GM18951 (cell line): ENCODE results near the gene PALM2AKAP2.

Experiments
- POLR2A ChIP-seq: IDR thresholded peaks from 4 replicates; pipeline ENCODE4 v1.6.1; 2011; ENCODE audit warnings: mild to moderate bottlenecking; ENCODE audit not compliant: insufficient read length, insufficient read depth; ENCODE audit errors: extremely low read depth
- in situ Hi-C: fragments of 300-500 bp; cut with MboI; formaldehyde crosslinking; loops from one replicate; pipeline ENCODE4 v1.12.0; 2022; ENCODE audit warnings: low sequenced_read_pairs, mixed read lengths, inconsistent platforms; ENCODE audit not compliant: unreplicated experiment

The PALM2AKAP2 gene

DNA sequence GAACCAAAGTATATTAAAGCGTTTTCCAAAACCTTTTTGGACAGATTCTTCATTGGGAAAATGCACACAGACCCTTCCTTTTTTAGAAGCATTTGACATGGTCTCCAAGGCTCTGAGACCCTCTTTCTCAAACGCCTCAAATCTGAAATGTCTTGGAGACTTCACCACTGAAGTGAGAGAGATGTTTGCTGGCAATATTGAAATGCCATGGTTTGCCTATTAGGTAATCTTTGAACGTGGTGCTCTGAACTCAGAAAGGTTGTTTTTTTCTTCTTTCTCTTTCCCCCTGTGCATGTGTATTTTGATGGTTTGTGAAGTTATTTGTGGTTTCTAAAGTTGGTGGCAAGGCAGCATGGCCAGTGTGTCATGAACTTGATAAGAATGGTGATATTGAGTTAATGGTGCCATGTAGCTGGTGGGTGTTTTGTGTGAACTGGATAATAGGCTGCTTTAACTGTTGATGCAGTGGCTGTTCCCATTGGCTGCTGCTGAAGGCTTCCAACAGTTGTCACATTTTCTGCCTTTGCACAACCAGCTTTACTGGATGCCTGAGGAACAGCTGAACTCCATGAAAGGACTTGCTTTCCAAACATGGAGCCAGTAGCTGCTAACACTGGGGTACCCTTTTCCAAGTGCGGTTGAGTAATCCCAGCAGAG, 1.7 kb downstream of the PALM2AKAP2 start:
- TF ChIP-seq POLR2A: no peak
- in situ Hi-C loops: no loop called here

DNA sequence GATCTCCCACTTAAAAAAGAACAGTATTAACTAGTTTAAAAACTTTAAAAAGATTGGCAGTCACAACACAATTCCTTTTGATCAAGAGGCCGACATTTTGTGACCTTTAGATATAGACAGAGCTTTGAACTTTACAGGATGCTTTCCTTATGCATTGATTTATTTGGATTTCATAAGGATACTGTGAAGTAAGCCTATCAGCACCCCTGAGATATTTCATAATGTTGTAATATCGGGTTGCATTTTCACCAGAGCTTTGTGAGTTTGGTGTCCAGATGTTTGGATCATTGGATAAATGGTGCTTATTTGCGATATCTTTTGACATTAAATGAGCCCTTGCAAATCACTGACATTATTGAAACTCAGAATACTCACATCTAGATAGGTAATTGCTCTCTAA, 7.7 kb downstream of the PALM2AKAP2 start:
- in situ Hi-C loops: no loop called here
- TF ChIP-seq POLR2A: no peak

DNA sequence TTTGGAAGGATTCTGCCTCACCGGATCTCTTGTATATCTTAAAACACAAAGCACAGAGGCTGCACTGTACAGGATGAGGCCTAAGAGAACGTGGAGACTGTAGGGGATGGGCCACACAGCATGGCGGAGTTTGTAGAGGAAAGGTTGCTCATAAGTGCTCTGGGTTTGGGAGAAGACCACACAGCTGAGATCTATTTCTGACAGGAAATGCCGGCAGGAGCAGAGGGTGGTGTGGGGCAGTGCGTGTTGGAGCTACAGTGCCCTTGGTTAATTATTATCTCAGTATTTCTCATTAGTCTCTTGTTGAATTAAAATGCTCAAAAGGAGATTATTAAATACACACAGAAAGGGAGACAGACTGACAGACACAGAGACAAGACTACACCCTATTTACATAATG, 9.6 kb downstream of the PALM2AKAP2 start:
- TF ChIP-seq POLR2A: no peak
- in situ Hi-C loops: no loop called here

DNA sequence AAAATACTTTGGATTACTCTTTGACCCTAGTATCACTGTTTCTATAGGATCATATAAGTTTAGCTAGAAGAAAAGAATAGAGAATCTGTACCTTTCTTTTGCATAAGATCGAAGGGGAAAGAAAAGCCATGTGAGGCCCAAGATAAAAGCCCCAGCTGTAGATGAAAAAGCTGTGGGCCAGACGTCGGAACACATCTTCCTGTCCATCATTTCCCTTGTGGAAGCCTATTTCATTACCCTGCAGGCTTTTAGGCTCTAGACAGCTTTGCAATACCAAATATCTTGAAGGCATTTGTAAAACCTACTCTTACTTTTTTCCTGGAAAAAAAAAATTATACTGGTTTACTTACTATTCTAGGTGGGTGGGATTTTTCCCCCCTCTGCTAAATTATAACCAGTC, 10.0 kb downstream of the PALM2AKAP2 start:
- in situ Hi-C loops: no loop called here
- TF ChIP-seq POLR2A: no peak

DNA sequence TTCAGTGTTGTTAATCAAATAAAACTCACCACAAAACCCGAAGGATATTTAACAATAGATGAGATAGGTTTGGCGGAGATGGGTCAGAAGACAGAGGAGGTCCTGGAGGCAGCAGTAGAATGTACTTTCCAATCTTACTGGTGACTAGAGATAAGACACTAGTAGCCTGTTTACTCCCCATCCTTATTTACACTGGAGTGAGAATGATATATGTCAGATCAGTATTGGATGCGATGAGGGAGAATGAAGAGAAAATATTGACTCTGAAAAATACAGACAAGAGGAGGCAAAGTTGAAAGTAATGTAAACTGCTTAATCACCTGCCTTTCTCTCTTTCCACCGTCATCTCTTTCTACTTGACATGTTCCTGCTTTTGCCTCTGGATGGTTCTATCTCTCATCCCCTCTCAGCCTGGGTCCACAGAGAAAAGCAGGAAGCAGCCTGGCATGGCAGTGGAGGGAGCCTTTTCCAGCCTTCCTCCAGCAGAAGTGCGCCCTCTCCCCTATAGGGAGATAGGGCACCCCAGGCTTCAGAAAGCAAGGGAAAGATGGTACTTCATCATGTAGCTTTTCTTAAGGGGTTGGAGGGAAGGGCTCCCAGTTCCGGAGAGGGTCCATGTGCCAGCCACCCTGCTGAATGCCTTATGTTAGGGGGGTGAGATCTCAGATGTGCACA, 11.1 kb downstream of the PALM2AKAP2 start:
- in situ Hi-C loops: no loop called here
- no peak for TF ChIP-seq POLR2A

DNA sequence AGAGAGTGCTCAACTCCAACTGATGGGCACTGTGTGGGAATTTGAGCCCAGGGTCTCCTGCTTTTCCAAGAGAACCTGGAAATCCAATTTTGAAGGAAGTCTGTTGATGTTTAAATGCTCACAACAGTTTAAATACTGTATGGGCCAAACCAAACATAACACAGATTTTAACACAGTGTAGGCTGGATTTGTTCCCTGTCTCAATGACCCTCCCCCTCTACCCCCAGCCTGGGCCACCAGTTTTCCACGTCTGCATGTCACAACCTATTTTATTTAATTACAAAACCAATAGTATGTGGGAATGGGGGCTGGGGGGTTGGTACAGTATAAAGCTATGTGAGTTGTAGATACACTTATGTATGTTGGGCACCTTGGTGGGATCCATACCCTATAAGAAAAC, 11.7 kb downstream of the PALM2AKAP2 start:
- no peak for TF ChIP-seq POLR2A
- in situ Hi-C loops: no loop called here

DNA sequence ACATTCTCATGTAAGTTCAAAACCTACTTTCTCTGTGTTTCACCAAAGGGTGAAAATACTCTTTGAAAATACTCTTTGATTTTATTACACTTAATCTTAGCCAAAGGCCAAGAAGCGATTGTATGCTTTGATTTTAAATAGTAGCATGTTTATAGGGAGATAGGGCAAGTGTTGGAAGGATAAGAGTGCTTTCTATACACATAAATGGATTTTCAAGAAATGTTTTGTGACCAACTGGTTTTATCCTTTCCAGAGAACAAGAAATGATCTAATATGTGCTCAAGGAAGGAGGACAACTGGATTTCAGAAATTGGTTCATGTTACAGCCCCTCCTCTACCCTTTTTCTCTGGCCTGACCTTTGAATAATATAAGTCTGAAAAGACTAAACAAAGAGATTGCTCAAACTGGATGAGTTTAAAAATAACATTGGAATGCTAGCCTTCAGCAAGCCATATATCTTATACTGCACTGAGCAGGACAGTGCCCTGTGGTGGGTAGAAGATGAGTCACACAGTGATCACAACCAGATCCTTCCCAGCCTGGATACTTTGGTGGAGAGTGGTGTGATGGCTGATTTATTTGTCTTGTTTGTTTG, 13.1 kb downstream of the PALM2AKAP2 start:
- in situ Hi-C loops: no loop called here
- no peak for TF ChIP-seq POLR2A

DNA sequence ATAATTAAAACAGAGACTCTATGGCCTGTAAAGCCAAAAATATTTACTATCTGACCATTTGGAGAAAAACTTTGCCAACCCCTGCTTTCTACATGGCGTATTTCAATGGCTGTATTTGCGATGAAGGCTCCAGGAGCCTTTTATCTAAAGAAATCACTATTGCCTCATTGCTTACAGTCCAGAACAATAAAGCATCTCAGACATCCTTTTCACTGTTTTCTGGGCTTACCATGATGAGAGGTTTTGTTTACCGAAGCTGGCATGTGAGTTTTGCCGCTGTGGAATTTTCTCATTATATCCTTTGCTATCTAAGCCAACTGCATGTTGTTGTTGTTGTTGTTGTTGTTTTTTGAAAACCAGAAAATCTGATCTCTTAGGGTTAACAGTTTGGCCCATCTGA, 13.9 kb downstream of the PALM2AKAP2 start:
- in situ Hi-C loops: no loop called here
- no peak for TF ChIP-seq POLR2A

DNA sequence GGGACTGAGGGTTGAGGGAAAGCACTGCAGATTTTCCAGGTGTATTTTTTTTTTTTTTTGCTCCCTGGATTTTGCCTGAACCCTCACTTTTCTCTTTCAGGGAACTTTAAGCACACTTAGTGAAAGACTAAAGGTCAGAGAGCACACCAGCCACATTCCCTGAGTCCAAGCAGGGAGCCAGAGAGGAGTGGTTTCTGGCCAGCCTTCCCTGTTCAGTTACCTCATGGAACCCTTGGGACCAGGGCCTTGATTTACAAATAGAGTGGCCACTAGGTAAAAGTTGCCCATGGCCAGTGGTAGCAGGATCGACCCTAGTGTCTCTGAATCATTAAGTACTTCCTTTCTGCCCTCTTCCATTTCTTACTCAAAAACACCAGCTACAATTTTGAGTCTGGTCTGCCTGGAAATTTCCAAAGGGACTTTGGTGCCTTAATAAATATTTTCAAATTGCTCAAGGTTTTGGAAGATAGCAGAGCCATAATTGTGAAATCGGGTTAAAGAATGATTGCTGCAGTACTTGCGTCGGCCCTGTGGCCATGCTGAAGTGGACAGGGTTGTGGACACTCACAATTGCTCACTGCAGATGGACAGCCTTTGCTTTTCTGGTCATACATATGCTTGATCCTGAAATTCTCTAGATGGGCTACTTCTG, 14.5 kb downstream of the PALM2AKAP2 start:
- in situ Hi-C loops: no loop called here
- no peak for TF ChIP-seq POLR2A

DNA sequence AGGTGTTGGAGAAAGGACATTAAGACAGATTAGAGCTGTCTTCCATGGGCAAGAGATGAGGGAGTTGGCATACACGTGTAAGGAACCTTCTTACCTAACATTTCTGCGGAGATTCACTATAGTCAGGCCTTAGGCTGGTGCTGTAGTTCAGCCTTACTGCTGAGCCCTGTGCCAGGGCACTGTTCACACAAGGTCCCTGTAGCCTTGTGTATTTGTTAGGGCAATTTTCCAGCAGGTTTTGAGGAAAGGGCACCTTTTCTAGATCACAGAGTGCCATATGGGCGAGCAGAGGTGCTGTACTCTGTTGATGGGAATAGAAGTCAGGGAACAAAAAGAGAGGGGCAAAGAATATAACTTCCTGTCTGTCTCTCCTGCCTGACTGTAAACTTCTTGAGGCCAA, 15.6 kb downstream of the PALM2AKAP2 start:
- in situ Hi-C loops: no loop called here
- no peak for TF ChIP-seq POLR2A

DNA sequence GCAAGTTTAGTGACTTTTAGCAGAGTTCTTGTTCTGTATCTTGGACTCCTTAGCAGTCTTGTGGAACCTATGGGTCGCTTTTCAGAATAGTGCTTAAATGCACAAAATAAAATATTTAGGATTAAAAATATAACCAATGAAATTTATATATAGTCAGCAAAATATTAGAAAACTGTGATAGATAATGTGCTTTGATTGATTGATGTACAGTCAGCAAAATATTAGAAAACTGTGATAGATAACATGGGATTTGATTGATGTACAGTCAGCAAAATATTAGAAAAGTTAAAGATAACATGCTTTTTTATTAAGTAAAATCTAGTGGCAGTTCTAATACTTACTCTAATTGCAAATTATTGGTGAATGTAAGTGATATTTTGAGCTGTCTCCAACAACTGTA, 16.1 kb downstream of the PALM2AKAP2 start:
- TF ChIP-seq POLR2A: no peak
- in situ Hi-C loops: no loop called here

DNA sequence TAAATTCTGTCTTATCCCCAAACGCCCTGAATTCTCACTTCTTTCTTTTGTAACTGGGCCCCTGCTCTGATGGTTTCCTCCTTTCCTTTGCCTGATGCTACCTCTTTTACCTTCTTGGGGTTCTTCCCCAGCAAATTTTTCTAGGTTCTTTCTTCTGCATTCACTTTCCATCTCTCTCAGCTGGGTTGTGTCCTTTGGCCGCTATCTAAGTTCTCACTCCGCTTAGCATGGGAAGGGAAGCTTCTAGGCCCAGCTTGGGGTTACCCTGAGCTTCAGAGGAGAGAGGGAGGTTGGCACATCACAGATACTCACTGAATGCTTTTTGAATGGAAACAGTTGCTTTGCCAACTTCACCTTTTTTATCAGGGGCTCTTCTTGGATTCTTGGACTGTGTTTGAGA, 17.0 kb downstream of the PALM2AKAP2 start:
- in situ Hi-C loops: no loop called here
- TF ChIP-seq POLR2A: no peak

DNA sequence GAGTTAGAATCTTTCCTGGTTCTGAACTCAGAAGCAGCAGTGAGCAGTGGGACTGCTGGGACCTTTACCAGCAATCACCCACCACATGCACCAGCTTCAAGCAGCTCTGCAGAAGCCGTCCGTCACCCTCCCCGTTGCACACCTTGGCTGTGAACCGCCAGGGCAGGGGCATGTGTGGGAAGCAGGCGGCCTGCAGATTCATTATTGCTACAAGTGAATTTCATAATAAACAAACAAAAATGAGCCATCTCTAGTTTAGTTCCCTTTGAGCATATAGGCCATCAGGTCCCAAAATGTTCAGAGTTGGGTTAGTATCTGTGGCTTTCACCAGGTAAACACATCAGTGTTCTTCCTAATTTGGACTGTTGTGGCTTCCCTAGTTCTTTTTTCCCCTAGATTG, 17.5 kb downstream of the PALM2AKAP2 start:
- in situ Hi-C loops: no loop called here
- no peak for TF ChIP-seq POLR2A

DNA sequence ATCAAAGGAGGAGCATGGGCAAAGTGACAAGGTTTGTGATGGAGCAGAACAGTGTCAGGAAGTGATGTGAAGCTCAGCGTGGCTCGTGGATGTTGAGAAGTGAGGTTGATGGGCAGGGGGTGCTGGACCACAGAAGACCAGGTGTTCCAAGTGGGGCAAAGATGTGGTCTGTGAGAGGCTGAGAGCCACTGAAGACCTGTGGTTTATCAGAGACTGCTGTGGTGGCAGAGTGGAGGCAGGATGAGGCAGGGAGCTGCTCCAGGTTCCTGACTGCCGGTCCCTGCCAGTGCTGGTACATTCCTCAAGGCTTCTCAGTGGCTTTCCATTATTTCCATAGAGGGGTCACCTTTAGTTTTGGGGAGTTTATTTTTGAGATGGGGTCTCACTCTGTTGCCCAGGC, 19.1 kb downstream of the PALM2AKAP2 start:
- no peak for TF ChIP-seq POLR2A
- in situ Hi-C loops: no loop called here
